Smooth muscle cell (in vitro differentiated cells): Measurements from ENCODE around the gene UBE2L3. TPM values are rescaled to one million over a fixed set of nuclear protein-coding genes. Genes with fewer than 3 reads are reported as not detected.

Experiments
- DNase-seq: peaks from one replicate; lab custom pipeline; 2025; ENCODE audit not compliant: unreplicated experiment; lab: John Stamatoyannopoulos, UW
- H2AFZ ChIP-seq: fragments of 200-600 bp; sonication (generic); 2 replicates; pipeline ENCODE4 v1.6.0; 2016; ENCODE audit warnings: antibody characterized with exemption, low read depth, mild to moderate bottlenecking
- H3F3A ChIP-seq: fragments of 200-600 bp; sonication (generic); 2 replicates; pipeline ENCODE4 v1.6.0; 2017; ENCODE audit warnings: antibody characterized with exemption, low read depth
- H3K27ac ChIP-seq: fragments of 200-600 bp; sonication (generic); 2 replicates; pipeline ENCODE4 v1.5.1; 2016; ENCODE audit warnings: low read depth, mild to moderate bottlenecking
- H3K27me3 ChIP-seq: fragments of 200-600 bp; sonication (generic); 2 replicates; pipeline ENCODE4 v1.6.1; 2016; ENCODE audit warnings: low read depth, mild to moderate bottlenecking
- H3K36me3 ChIP-seq: fragments of 200-600 bp; sonication (generic); 2 replicates; pipeline ENCODE4 v1.5.1; 2016; ENCODE audit warnings: low read depth
- H3K4me1 ChIP-seq: fragments of 200-600 bp; sonication (generic); 2 replicates; pipeline ENCODE4 v1.5.1; 2016; ENCODE audit warnings: low read depth
- H3K4me2 ChIP-seq: fragments of 200-600 bp; sonication (generic); 2 replicates; pipeline ENCODE4 v1.6.0; 2016; ENCODE audit warnings: mild to moderate bottlenecking
- H3K4me3 ChIP-seq: fragments of 200-600 bp; sonication (generic); 2 replicates; pipeline ENCODE4 v1.5.1; 2016; ENCODE audit warnings: mild to moderate bottlenecking
- H3K79me2 ChIP-seq: fragments of 200-600 bp; sonication (generic); 2 replicates; pipeline ENCODE4 v1.6.0; 2016; ENCODE audit warnings: low read depth, mild to moderate bottlenecking
- H3K9ac ChIP-seq: fragments of 200-600 bp; sonication (generic); 2 replicates; pipeline ENCODE4 v1.6.0; 2016; ENCODE audit warnings: low read depth
- H3K9me3 ChIP-seq: fragments of 200-600 bp; sonication (generic); replicated peaks from 2 replicates; pipeline ENCODE4 v1.5.1; 2016; ENCODE audit warnings: low read depth
- H4K20me1 ChIP-seq: fragments of 200-600 bp; sonication (generic); 2 replicates; pipeline ENCODE4 v1.6.0; 2016; ENCODE audit warnings: low read depth
- WGBS: methylation state at CpG from one replicate; pipeline ENCODE4 v1.1.7; 2016; ENCODE audit warnings: low lambda C conversion rate; 5-methylcytosine and 5-hydroxymethylcytosine counted together
- polyA plus RNA-seq: library from polyadenylated mRNA; unstranded; fragments of >200 nt; fragmentation: Nextera tagmentation; extraction: Ambion mirVana; gene quantifications from 2 replicates; pipeline ENCODE4 v1.2.1, GENCODE V29; 2016
- total RNA-seq: library from RNA; depleted of rRNA; stranded (reverse); fragments of >200 nt; gene quantifications from 2 replicates; pipeline ENCODE4 v1.2.3, GENCODE V29; 2014
- TF ChIP-seq, protein P1 (sequence below): fragments of 200-600 bp; sonication (generic); IDR thresholded peaks from 2 replicates; pipeline ENCODE4 v1.5.1; 2017; ENCODE audit warnings: borderline replicate concordance, mild to moderate bottlenecking, antibody characterized with exemption; ENCODE audit not compliant: insufficient read depth, poor library complexity, severe bottlenecking

UBE2L3 gene
- total and polyA plus RNA-seq, 2 experiments from 2014 or later, result 65.4 to 89.3 TPM

- Histone ChIP-seq H3K36me3 (no peaks in the 10 kb centered on the region), H3K4me1 (no peaks in the 10 kb centered on the region), H3K27me3 (no peaks in the 10 kb centered on the region), H3K79me2 (peaks cover 32% of the 10 kb centered on the region), H4K20me1 (peaks cover 96% of the 10 kb centered on the region), H3F3A (no peaks in the 10 kb centered on the region), H2AFZ (no peak overlapping the region), H3K9ac (no peak overlapping the region), H3K9me3 (no peaks in the 10 kb centered on the region), H3K4me2 (no peak overlapping the region), H3K27ac (no peak overlapping the region), H3K4me3 (no peak overlapping the region)
- DNase-seq, result no peak
- WGBS, result 94% methylated on average over 7 of the region's 7 CpGs
- TF ChIP-seq, protein P1, sequence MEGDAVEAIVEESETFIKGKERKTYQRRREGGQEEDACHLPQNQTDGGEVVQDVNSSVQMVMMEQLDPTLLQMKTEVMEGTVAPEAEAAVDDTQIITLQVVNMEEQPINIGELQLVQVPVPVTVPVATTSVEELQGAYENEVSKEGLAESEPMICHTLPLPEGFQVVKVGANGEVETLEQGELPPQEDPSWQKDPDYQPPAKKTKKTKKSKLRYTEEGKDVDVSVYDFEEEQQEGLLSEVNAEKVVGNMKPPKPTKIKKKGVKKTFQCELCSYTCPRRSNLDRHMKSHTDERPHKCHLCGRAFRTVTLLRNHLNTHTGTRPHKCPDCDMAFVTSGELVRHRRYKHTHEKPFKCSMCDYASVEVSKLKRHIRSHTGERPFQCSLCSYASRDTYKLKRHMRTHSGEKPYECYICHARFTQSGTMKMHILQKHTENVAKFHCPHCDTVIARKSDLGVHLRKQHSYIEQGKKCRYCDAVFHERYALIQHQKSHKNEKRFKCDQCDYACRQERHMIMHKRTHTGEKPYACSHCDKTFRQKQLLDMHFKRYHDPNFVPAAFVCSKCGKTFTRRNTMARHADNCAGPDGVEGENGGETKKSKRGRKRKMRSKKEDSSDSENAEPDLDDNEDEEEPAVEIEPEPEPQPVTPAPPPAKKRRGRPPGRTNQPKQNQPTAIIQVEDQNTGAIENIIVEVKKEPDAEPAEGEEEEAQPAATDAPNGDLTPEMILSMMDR, result no peak
Measured at GRCh38 chr22:21623648-21623970, 56.1 kb downstream of the UBE2L3 start.

DNA sequence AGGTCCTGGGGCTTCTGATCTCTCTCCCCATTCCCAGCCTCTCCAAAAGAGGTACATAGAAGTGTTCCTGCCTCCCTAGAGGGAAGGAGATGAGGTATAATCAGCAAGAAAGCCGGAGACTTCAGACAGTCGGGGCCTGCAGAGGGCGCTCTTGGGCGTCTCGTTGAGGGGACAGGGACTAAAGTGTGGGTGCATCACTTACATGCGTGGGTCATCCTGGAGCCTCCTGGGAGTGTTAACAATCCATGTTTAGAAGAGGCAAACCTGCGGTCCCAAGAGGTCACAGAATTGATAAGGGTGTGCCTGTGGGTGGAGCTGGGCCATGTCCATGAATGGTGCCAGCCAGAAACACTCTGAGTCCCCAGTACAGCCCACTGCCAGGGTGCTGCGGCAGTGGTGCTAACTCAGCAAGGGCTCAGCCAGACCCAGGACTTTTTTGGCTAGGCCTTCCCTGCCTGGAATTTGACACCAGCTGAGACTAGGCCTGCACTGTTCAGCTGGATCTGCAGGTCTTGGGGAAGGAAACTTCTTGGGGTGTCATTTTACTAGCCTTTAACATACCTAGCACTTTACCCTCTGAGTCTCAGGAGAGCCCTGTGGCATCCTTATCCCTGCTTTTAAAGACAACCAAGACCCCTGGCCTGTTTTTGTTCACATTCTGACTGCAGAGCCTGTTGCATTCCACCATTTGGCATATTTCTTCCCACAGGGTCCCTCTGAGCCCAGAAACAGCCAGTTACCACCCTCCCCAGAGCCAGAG is 56.8 kb downstream of the UBE2L3 start:
- no peak for DNase-seq
- no peaks in the 10 kb centered on the region for H3K9me3 ChIP-seq
- H4K20me1 ChIP-seq, result peaks cover 96% of the 10 kb centered on the region
- no peaks in the 10 kb centered on the region for H3K4me1 ChIP-seq
- no peak overlapping the region for H3K4me2 ChIP-seq
- TF ChIP-seq, protein P1, result peak; percentile 51
- peaks cover 25% of the 10 kb centered on the region for H3K79me2 ChIP-seq
- no peaks in the 10 kb centered on the region for H3F3A ChIP-seq
- H2AFZ ChIP-seq, result no peak overlapping the region
- no peaks in the 10 kb centered on the region for H3K36me3 ChIP-seq
- no peaks in the 10 kb centered on the region for H3K27me3 ChIP-seq
- H3K9ac ChIP-seq, result no peak overlapping the region
- peak overlapping the region; percentile 8 for H3K27ac ChIP-seq
- 57% methylated on average over 8 of the region's 8 CpGs for WGBS
- no peak overlapping the region for H3K4me3 ChIP-seq

- no peak overlapping the region for H3K9ac ChIP-seq
- H3K27ac ChIP-seq, result peak overlapping the region; percentile 8
- no peaks in the 10 kb centered on the region for H3K9me3 ChIP-seq
- no peaks in the 10 kb centered on the region for H3K36me3 ChIP-seq
- no peak for DNase-seq
- TF ChIP-seq, protein P1, result no peak
- H3K79me2 ChIP-seq, result peaks cover 19% of the 10 kb centered on the region
- no peaks in the 10 kb centered on the region for H3F3A ChIP-seq
- H3K4me1 ChIP-seq, result no peaks in the 10 kb centered on the region
- no peak overlapping the region for H3K4me2 ChIP-seq
- peaks cover 87% of the 10 kb centered on the region for H4K20me1 ChIP-seq
- no peak overlapping the region for H2AFZ ChIP-seq
- H3K27me3 ChIP-seq, result no peaks in the 10 kb centered on the region
- no peak overlapping the region for H3K4me3 ChIP-seq
- 88% methylated on average over 12 of the region's 12 CpGs for WGBS
Measured at GRCh38 chr22:21624880-21625791, 57.6 kb downstream of the UBE2L3 start.
